GM18498 (cell line): ENCODE results near the gene PPP3CA.

Experiments used
- ATAC-seq: cut with Tn5 transposase; IDR thresholded peaks from one replicate; pipeline ENCODE4 v1.9.1; 2021; ENCODE audit warnings: mild to moderate bottlenecking, moderate library complexity; ENCODE audit not compliant: unreplicated experiment

PPP3CA gene

DNA sequence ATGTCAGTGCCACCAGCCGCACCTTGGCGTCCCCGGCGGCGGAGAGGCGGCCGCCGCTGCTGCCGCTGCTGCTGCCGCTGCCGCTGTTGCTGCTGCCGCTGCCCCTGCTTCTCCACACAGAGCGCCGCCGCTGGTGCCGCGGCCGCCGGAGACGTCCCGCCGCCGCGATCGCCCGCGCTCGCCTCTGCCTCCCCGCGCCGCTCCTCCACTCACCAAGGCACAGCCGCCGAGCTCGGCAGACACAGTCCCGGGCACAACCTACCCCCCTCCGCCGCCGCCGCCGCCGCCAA is at the start of gene PPP3CA:
PPP3CA (minus strand) TSS at position 260 of the 290 bp plus-strand sequence.
- ATAC-seq, result peak; percentile 25

DNA sequence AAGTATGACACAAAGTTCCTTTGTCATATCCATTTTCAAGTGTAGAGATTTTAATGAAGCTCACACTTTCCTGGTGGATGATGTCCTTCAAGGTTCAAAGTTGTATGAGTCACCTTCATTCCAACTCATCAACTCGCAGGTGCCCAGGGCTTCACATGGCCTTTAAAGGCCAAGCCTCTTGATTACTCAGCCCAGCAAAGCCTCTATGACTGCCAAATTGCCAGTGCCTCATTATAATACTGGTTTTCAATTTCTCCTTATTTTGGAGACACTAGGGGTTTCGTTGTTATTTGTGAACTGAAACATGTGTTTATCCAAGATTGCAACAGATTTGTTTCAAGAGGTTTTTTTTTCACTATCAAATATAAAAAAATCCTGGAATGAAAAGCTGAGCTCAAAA is 45.9 kb upstream of the PPP3CA start:
- no peak for ATAC-seq

DNA sequence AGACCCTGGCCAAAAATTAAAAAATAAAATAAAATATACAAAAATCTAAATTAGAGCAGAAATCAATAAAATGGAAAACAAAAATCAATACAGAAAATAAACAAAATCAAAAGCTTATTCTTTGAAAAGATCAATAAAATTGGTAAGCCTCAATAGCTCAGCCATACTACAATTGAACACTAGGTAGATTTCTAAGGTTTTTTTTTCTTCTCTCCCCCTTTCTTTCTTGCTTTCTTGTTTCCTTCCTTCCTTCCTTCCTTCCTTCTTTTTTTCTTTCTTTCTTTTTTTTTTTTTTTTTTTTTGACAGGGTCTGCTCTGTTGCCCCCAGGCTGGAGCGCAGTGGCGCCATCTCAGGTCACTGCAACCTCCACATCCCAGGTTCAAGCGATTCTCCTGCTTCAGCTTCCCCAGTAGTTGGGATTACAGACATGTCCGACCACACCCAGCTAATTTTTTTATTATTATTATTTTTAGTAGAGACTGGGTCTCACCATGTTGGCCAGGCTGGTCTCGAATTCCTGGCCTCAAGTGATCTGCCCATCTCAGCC is 23.4 kb upstream of the PPP3CA start:
- no peak for ATAC-seq

DNA sequence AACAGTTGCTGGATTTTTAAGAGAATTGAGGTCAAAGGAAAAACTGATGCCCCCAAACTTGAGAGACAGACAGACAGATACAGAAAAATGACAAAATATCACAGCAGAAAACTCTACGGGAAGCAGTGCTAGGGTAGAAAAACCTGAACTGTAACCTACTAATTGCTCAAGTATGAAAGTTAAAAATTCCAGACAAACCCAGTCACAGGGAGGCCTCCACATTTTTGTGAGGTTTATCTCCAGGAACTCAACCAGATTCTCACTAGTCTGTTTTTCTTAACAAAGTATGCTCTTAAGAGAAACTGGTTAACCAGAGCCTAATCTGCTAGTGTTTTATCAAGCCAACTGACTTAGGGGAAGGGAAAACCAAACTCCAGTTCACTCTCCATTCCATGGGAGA is 19.9 kb upstream of the PPP3CA start:
- no peak for ATAC-seq

DNA sequence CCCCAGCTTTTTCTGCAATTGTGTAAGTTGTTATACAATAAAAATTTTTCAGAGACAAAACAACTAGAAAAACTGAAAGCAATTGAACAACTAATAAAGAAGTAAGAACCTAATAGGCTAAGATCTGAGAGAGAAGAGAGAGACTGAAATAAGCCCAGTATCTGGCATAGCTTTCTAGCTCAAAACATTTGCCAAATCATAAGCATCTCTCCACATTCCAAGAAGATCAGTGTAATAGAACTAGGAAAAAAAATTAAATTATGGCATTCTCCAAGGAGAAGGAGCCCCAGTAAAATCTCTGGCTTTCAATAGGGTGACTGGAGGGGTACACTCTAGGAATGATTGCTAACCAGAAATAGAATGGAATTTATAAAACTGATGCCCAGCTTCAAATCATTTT is 19.0 kb upstream of the PPP3CA start:
- no peak for ATAC-seq

DNA sequence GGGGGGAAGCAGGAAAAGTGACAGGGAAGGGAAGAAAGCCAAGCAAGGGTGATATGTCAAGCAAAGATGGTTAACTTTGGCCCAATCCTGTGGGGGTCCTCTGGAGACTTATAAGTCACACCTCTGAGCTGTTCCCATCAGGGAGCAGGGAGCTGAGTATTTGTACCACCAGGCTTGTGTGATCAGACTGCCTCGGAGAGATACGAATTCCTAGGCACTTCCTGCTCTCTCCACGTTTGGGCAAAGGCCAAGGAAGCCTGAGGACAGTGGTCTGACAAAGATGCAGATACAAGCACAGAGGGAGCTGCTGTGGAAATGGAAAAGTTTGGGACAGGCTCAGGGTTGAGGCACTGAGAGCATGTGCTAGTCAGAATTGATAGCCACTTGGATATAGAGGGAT is 10.4 kb upstream of the PPP3CA start:
- no peak for ATAC-seq

DNA sequence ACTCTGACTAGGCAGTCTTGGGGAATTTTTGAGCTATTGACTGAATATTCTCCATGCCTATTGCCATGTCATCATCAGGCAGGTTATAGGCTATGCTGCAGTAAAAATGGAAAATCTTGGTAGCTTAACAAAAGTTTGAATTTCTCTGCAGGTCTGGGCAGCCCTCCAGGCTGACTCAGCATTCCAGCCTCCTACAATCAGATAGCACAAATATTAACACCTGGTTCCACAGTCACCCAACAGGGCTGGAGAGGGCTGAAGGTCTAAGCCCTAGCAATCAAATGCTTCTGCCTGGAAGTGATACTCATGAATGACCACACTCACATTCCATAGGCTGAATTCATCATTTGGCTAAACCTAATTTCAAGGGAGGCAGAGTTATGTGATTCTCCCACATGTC is 9.6 kb upstream of the PPP3CA start:
- ATAC-seq, result no peak

DNA sequence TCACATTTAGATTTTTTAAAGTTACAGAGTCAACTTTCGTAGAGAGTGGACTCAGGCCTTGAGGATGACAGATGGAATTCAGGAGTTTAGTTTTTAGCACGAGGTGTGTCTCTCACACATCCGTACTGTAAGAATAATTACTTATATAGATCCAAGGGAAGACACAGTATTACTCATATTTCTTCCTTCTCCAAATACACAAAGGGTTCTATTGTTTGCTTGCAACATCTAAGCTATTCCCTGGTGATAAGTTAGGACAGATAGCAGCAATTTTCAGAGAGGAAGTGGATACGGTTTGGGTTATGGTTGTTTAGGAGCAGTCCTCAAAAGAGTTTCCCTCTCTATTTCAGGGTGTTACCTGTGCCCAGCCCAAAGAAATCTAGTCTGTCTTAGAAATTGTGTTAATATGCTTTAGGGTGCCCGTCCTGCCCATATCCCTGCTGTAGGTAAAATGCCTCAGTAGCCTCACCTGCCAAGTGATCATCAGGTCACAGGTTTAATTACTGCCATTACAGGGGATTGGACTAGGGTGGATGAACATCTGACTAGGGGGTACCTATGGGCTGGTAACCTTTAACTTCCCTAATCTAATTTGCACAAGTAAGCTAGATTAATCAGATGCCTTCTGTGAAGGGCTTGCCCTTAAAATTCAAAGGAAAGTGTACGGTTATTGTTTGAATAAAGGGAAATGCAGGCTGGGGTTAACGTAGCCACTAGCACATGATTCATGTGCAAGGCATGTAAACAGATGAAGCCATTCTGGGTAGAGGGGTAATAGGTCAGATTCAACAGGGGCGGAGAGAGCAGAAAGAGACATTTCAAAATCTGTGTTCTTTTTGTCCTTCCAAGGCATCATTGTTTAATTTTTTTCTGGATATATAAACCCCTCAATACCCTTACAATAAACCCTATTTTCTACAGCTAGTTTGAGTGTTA is 8.7 kb upstream of the PPP3CA start:
- no peak for ATAC-seq

DNA sequence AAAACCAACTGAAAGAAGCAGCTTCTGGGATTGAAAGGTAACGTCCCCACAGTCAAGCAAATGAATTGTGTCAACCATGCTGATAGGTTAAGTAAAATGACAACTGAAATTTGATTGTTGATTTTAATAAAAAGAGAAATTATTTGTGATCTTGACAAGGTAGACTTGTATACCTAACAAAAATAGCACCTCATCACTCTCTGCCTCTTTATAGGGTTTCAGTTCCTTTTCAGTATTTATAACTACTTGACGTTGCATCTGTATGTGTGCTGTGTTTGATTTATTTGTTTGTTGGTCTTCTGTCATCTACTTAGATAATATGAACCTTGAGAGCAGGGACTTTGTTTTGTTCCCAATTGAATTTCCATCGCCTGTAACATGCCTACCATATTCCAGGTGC is 7.9 kb upstream of the PPP3CA start:
- peak; percentile 99 for ATAC-seq

DNA sequence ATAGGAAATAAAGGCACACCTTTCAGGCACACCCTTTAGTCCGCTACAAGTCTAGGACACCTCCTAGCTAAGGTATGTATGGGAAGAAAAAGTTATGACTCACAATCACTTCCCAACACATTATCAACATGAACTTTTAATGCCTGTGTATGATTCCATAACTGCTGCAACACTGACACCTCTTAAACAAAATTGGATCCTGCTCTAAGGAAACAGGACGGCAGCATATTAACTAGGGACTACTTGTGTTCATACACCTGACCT is 2.4 kb upstream of the PPP3CA start:
- no peak for ATAC-seq

DNA sequence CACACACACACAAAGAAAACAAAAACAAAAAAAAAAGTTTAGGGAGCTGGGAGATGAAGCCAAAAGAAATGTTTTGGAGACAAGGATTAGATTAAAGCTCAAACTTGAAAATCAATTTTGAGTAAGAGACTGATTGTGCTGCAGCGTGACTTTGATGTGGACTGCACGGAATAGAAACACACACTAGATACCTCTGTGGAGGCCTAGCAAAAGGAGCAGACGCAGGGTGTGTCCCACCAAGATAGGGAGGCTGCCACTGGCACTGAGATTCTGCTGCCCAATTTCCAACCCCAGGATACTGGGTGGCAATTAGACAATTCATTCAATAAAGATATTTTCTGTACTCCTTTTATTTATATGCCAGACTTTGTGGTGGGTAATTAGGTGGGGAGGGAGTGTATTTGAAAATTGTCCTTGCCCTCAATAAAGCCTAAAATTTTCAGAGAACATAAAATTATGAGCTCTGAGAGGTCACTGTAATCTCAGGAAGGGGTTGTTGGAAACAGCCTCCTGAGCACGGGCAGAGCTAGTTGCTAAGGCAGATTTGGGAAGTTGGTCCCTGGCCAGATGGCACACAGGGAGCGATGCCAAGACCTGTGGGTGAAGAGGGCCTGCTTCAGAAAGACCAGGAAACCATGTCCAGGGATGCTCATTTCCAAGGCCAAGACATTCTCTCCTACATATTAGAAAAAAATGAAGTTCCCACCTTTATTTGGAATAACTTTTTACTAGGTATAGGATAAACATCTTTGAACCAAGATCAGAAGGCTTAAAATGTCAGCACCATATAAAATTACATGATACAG is 1.9 kb upstream of the PPP3CA start:
- no peak for ATAC-seq

DNA sequence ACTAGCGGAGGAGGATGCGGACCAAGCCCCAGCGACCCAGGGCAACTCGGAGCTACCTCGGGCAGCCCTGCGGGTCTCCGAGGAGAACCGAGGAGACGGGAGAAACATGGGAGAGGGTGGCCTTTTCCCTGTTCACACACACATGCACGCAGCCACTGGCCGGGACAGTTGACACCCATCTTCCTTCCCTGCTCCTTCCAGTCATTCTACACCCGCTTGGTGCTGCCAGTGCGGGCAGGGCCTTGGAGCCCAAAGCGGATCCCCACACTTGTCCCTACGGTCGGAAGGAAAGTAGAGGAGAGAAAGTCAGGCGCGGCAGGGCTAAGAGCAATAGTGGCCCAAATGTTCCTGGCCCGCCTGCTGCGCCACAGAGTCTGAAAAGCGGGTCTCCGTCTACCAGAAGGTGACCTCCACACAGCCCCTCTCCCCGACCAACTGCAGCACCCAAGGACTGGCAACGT is 1.1 kb upstream of the PPP3CA start:
- no peak for ATAC-seq

DNA sequence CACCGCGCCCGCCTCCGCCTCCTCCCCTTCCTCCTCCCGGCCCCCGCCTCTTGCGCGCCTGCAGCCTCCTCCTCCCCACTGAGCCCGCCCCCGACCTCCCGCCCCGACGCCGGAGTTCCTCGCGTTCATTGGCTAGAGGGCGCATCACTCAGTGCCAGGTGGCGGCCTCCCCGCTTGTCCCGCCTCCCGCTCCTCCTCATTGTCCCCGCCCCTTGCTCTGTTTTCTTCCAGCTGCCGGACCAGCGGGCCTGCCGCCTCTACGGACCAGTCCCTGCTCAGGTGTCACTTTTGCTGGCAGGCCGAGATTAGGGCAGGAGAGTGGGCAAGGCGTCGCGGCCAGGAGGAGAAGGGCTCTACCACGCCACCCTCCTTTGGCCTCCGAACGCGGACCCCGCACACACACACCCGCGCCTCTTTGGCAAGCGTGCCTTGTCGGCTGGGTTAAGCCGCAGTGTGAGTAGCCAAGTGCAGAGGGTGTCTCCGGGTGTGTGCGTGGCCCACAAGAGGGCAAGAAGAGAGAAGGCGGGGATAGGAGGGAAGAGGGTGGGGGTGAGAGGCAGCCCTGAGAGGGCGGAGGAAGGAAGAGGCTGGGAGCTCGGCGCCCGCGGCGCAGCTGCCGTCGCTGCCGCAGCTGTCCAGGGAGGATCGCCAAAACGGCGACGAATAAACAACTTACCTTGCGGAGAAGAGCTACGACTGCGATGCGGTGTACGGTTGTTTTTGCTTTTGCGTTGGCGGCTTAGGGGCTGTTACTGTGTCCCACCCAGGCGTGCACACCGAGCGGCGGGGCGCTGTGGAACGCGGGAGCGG is 436 bp upstream of the PPP3CA start:
- ATAC-seq, result peak; percentile 79

DNA sequence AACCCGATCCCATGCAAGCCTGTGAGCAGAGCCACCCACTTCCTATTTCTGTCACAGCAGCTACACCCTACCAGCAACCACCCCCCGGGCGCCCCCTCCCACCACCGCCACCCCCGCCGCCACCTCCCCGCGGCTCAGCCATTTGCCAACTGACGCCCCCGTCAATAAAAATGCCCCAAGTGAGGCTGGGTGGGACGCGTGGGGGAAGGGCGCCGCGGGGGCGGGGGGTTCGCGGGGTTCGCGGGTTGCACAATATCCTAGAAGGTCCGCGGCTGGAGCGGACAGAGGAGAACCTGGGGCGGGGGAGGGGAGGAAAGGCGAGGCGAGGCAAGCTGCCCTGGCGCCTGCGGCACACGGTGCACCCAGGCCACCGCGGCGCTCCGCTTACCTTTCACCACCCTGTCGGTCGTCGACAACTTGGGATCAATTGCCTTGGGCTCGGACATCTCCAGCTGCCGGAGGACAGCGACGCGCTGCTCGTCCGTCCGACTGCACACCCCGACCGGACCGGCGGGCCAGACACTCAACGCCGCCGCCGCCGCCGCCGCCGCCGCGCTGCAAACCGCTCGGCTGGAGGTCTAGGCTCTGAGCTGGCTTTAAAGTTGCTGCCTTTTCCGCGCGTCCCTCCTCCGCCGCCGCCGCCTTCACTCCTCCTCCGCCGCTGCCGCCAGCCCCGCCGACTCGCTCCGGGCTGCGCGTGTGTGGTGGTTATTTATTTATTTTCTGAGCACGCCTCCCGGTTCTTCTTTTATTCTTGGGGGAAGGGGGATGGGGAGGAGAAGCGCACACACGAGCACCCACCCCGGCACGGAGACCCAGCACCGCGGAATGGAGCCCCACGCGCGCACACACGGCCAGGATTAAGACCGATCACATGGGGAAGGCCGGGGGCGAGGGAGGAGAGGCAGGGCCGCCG is 717 bp downstream of the PPP3CA start:
- peak; percentile 15 for ATAC-seq

DNA sequence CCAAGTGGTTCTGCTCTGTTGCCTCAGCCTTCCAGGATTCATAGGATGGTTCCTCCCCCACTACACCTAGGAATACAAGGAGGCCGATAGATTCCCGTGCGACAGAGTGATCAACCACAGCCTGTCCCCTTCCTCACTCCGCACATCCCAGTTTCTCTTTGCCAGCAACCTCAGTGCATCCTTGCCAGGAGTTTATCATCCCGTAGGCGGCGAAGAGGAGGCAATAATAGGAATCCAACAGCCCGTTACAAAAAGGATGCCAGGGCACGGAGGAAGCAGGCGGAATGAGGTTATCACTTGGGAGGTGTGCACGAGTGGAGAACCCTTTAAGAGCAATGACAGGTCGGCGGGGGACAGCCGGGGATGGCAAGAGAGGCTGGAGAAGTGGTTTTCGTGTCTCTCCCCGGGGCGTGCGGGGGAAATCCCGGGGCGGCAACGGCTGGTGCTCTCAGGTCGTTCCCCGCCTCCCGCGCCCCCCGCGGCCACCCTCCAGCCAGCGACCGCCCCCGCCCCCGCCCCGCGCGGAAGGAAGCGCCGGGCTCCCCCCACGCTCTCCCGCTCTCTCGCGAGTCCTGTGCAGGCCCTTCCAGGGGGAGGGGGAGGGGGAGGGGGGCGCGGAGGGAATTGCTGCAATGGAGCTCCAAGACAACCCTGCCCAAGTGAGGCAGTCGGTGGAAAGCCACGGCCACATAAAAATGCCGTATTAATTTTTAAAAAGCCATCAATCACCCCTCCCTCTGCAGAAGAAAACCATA is 1.6 kb downstream of the PPP3CA start:
- no peak for ATAC-seq

DNA sequence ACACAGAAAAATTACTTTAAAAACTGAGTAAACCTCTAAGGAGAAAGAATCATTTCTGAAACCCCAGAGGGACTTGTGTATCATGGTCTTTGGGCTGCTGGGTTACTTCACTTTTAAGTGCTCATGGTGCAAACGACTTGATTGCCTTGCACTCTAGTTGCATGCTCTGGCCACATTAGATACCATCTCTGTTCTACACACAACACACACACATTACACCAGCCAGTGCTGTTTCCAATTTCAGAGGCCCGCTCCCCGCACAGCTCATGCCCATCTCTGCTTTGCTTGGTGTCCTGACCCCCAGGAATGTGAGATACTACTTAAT is 2.1 kb downstream of the PPP3CA start:
- ATAC-seq, result no peak

DNA sequence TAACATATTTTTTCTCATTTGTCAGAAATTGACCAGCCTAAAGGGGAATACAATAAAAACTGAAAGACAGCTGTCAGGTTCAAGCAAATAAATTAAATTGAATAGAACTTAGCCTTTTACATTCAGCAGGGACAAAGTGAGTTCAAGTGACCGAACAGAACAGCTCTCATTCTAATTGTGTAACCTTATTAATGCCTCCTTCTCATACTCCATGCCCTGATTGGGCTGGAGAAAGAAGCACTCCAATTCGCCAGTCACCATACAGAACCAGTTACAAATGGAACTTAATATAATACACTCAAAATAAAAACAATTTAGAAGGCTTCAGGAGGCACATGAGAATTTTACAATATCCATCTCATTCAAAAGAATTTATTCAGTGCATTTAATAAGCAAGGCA is 8.0 kb downstream of the PPP3CA start:
- no peak for ATAC-seq

DNA sequence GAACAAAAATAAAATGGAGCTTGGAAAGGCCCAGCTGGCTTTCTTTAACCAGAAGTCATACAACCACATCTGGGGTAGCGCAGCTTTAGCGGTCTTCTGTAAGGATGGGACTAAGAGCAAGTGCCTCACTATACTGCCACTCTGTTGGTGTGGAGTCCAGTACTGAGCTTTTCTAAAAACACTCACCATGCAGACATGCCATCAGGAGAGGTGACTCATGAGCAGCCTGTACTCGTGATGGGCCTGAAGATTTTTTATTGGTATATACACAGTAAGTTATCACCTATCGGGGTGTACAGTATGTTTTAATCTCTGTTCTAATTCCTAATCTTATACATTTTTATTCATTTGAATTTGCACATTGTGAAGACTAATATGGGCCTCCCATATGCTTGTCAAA is 9.6 kb downstream of the PPP3CA start:
- no peak for ATAC-seq

DNA sequence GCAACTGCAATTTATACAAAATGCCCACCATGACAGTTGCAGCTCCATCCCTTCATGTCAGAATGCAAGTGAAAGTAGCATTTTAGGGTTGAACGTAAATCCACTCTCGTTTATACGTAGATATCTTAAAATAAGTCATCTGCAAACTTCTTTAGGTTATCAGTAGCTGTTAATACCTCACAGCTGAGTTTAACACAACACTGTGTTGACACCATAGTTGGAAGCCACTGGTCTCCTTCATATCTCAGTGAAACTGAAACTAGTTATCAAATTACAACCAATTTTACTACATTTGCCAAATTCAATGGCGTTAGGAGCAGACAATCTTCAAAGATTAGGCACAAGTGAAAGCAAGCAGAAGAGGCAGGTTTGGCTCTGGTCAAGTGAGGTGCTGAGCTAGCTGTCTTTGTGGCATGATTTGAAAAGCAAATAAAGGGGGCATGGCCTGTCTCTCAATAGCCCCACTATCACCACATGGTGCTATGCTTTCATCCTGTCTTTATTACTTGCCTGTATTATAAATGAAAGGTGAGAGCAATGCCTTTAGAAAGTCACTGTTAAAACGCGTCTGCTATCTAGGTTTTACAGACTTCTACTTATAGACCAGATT is 12.3 kb downstream of the PPP3CA start:
- peak; percentile 71 for ATAC-seq
